ENCODE measurements around the gene HELZ2. TPM values are rescaled to one million over a fixed set of nuclear protein-coding genes. Genes with fewer than 3 reads are reported as not detected.

Gene HELZ2, protein sequence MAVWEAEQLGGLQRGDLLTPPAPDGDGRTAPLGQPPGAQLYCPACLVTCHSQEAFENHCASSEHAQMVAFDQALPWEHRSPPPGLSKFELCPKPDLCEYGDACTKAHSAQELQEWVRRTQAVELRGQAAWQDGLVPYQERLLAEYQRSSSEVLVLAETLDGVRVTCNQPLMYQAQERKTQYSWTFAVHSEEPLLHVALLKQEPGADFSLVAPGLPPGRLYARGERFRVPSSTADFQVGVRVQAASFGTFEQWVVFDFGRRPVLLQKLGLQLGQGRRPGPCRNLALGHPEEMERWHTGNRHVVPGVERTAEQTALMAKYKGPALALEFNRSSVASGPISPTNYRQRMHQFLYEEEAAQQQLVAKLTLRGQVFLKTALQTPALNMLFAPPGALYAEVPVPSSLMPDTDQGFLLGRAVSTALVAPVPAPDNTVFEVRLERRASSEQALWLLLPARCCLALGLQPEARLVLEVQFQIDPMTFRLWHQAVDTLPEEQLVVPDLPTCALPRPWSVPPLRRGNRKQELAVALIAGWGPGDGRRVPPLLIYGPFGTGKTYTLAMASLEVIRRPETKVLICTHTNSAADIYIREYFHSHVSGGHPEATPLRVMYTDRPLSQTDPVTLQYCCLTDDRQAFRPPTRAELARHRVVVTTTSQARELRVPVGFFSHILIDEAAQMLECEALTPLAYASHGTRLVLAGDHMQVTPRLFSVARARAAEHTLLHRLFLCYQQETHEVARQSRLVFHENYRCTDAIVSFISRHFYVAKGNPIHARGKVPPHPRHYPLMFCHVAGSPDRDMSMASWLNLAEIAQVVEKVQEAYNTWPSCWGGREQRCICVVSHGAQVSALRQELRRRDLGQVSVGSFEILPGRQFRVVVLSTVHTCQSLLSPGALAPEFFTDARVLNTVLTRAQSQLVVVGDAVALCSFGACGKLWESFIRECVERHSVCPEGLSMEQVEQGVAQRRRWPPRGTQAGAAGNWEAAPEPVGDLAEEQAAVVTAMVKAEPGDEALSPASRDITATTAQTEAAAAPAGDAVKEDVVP (N-terminal part only)
- 25.0 and 29.0 TPM in 2 replicates for total RNA-seq
- long read RNA-seq = 0 reads

DNA sequence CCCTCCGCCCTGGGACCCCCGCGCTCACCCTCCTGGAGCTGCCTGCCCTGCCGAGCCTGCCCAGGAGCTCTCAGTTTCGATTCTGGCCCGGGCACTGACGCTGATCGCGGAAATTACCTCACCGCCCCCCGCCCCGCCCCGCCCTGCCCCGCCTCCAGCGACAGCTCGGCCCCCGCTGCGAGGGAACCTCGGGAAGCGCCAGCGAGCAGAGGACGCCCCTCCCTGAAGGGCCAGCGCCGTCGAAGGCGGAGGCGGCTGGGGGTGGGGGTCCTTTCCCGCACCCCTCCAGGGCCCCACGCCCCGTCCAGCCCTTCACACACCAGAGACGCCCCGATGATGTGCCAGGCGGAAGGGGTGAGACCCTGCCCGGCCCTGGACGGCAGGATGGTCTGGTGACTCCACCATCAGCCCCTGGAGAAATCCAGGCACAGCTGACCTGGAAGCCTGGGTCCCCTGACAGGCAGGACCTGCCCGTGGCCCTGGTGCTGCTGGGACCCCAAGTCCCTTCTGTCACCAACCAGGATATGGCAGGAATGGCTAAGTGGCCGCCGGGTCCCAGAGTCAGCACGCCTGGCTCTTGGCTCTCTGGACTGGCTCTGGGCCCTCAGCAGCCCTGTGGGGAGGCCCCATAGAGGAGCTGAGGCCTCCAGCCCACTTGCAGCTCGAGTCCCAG is at the start of gene HELZ2:
Gene HELZ2, minus strand, starts transcription at position 84 of the 673 bp plus-strand sequence. CDS start 1,854 bp downstream, outside the sequence.
- H3K9me3 Mint-ChIP-seq (ENCODE audit: unreplicated experiment) = no peaks in the 10 kb centered on the region
- peak within 1 kb of the TSS; percentile 57 for H3K27ac Mint-ChIP-seq (ENCODE audit: unreplicated experiment)
- H3K36me3 Mint-ChIP-seq (ENCODE audit: unreplicated experiment) = no peaks in the 10 kb centered on the region
- peaks cover 15% of the 10 kb centered on the region for H3K4me1 Mint-ChIP-seq (ENCODE audit: unreplicated experiment)
- H3K27me3 Mint-ChIP-seq (ENCODE audit: unreplicated experiment) = no peaks in the 10 kb centered on the region
- peak within 1 kb of the TSS; percentile 76 for H3K4me3 Mint-ChIP-seq (ENCODE audit: unreplicated experiment)
- peak; percentile 90 for DNase-seq (ENCODE audit: extremely low spot score, unreplicated experiment)
- TF ChIP-seq, protein P1, sequence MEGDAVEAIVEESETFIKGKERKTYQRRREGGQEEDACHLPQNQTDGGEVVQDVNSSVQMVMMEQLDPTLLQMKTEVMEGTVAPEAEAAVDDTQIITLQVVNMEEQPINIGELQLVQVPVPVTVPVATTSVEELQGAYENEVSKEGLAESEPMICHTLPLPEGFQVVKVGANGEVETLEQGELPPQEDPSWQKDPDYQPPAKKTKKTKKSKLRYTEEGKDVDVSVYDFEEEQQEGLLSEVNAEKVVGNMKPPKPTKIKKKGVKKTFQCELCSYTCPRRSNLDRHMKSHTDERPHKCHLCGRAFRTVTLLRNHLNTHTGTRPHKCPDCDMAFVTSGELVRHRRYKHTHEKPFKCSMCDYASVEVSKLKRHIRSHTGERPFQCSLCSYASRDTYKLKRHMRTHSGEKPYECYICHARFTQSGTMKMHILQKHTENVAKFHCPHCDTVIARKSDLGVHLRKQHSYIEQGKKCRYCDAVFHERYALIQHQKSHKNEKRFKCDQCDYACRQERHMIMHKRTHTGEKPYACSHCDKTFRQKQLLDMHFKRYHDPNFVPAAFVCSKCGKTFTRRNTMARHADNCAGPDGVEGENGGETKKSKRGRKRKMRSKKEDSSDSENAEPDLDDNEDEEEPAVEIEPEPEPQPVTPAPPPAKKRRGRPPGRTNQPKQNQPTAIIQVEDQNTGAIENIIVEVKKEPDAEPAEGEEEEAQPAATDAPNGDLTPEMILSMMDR (IDR thresholded peaks at IDR 0.05) = no peak

DNA sequence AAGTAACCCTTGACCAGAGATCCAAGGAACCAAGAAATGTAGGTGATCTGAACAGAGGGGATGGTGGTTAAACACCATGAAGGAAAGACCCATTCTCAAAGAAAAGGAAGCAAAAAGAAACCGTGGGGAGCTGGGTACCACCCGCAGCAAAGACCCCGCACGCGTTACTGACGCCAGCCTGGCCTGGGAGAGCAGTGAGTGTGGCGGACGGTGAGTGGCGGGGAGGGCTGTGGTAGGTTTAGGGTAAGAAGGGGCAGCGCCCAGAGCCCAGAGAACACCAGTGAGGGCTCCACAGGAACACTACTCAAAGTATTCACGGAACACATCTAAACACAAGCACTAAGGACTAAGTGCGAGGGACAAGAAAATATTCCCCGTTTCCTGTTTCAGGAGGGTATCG is 48.7 kb upstream of the HELZ2 start:
- no peaks in the 10 kb centered on the region for H3K9me3 Mint-ChIP-seq (ENCODE audit: unreplicated experiment)
- TF ChIP-seq, protein P1 (IDR thresholded peaks at IDR 0.05) = no peak
- no peak for DNase-seq (ENCODE audit: extremely low spot score, unreplicated experiment)
- H3K27ac Mint-ChIP-seq (ENCODE audit: unreplicated experiment) = no peak overlapping the region
- H3K36me3 Mint-ChIP-seq (ENCODE audit: unreplicated experiment) = no peaks in the 10 kb centered on the region
- peaks cover 17% of the 10 kb centered on the region for H3K4me1 Mint-ChIP-seq (ENCODE audit: unreplicated experiment)
- H3K27me3 Mint-ChIP-seq (ENCODE audit: unreplicated experiment) = no peaks in the 10 kb centered on the region
- no peak overlapping the region for H3K4me3 Mint-ChIP-seq (ENCODE audit: unreplicated experiment)

DNA sequence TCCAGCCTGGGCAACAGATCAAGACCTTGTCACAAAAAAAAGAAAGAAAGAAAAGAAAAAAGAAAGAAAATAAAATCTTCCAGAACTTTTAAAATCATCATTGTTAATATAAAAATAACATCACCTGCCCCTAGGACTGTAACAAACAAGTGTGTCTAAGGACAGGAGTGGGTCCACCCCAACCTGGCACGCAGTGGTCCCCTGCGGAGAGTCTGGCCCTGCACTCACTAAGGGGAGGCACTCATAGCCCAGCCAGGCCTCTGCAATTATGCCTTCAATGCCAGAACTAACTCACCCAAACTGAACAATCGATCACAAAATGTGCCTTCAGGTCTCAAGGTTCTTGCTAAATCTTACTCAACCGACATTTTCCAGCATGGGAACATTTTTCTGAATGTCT is 48.1 kb upstream of the HELZ2 start:
- Mint-ChIP-seq H3K27me3 (ENCODE audit: unreplicated experiment) (no peaks in the 10 kb centered on the region), H3K9me3 (ENCODE audit: unreplicated experiment) (no peaks in the 10 kb centered on the region), H3K36me3 (ENCODE audit: unreplicated experiment) (no peaks in the 10 kb centered on the region), H3K4me1 (ENCODE audit: unreplicated experiment) (peaks cover 17% of the 10 kb centered on the region), H3K27ac (ENCODE audit: unreplicated experiment) (no peak overlapping the region), H3K4me3 (ENCODE audit: unreplicated experiment) (no peak overlapping the region)
- TF ChIP-seq, protein P1 (IDR thresholded peaks at IDR 0.05) = no peak
- no peak for DNase-seq (ENCODE audit: extremely low spot score, unreplicated experiment)

DNA sequence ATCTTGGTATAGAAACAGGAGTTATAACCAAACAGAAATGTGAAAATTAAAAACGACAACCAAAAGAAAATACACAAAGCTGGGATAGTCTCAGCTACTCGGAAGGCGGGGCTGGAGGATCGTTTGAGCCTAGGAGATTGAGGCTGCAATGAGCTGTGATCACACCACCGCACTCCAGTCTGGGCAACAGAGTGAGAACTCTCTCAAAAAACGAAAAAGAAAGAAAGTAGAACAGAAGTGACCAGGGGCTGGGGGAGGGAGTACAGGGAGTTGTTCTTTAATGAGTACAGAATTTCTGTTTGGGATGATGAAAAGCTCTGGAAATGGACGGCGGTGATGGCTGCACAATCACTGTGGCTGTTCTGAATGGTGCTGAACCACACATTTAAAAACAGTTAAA is 47.0 kb upstream of the HELZ2 start:
- Mint-ChIP-seq H3K36me3 (ENCODE audit: unreplicated experiment) (peaks cover 4% of the 10 kb centered on the region), H3K27me3 (ENCODE audit: unreplicated experiment) (no peaks in the 10 kb centered on the region), H3K4me3 (ENCODE audit: unreplicated experiment) (no peak overlapping the region), H3K27ac (ENCODE audit: unreplicated experiment) (peak overlapping the region; percentile 38), H3K4me1 (ENCODE audit: unreplicated experiment) (peaks cover 17% of the 10 kb centered on the region), H3K9me3 (ENCODE audit: unreplicated experiment) (no peaks in the 10 kb centered on the region)
- TF ChIP-seq, protein P1 (IDR thresholded peaks at IDR 0.05) = no peak
- DNase-seq (ENCODE audit: extremely low spot score, unreplicated experiment) = no peak

Measured in osteocyte (in vitro differentiated cells).